GM12878 (cell line): ENCODE results near the gene SLC25A52. TPM values are rescaled to one million over a fixed set of nuclear protein-coding genes. Genes with fewer than 3 reads are reported as not detected.
A peak's percentile ranks its signal among the peaks of the same experiment; 100 is the strongest.

ENCODE experiments used
- ATF7 ChIP-seq: fragments of 450-650 bp; IDR thresholded peaks from 2 replicates; pipeline ENCODE4 v1.6.1; 2016; ENCODE audit warnings: low read depth, mild to moderate bottlenecking
- BRCA1 ChIP-seq: IDR thresholded peaks from 2 replicates; pipeline ENCODE4 v1.6.1; 2011; ENCODE audit warnings: low read depth, low read length, improper control_type of control experiment
- CBFB ChIP-seq: IDR thresholded peaks from 2 replicates; pipeline ENCODE4 v1.6.1; 2016; ENCODE audit warnings: antibody characterized with exemption, low read depth
- CREB1 ChIP-seq: IDR thresholded peaks from 2 replicates; pipeline ENCODE4 v1.6.1; 2012; ENCODE audit warnings: low read depth, mild to moderate bottlenecking, inconsistent platforms
- EED ChIP-seq: sonication (generic); IDR thresholded peaks from 2 replicates; pipeline ENCODE4 v1.6.1; 2016; ENCODE audit warnings: antibody characterized with exemption, low read depth
- FOXM1 ChIP-seq: IDR thresholded peaks from 2 replicates; pipeline ENCODE4 v1.6.1; 2012; ENCODE audit warnings: low read depth, mild to moderate bottlenecking, inconsistent platforms, low read length, moderate library complexity
- GABPA ChIP-seq: IDR thresholded peaks from 2 replicates; pipeline ENCODE4 v1.6.1; 2014; ENCODE audit warnings: antibody characterized with exemption, low read depth, mild to moderate bottlenecking, inconsistent platforms
- KAT2A ChIP-seq: conservative IDR thresholded peaks from 2 replicates; pipeline ENCODE4 v1.6.1; 2011; ENCODE audit warnings: low read depth, low read length; ENCODE audit not compliant: control insufficient read depth
- MEF2A ChIP-seq: IDR thresholded peaks from 2 replicates; pipeline ENCODE4 v1.6.1; 2011; ENCODE audit warnings: low read depth, mild to moderate bottlenecking, low read length, moderate library complexity; ENCODE audit not compliant: insufficient read depth
- MXI1 ChIP-seq: fragments of 150-350 bp; IDR thresholded peaks from 2 replicates; pipeline ENCODE4 v1.6.1; 2011; ENCODE audit warnings: low read depth, mild to moderate bottlenecking, inconsistent platforms, low read length, improper control_type of control experiment
- MYB ChIP-seq: fragments of 150-350 bp; IDR thresholded peaks from 2 replicates; pipeline ENCODE4 v1.6.1; 2014; ENCODE audit warnings: mild to moderate bottlenecking, low read depth, low read length, borderline replicate concordance
- NFIC ChIP-seq: IDR thresholded peaks from 2 replicates; pipeline ENCODE4 v1.6.1; 2012; ENCODE audit warnings: low read depth, mild to moderate bottlenecking, inconsistent platforms, low read length, moderate library complexity
- NFXL1 ChIP-seq: fragments of 450-650 bp; IDR thresholded peaks from 2 replicates; pipeline ENCODE4 v1.6.1; 2017; ENCODE audit warnings: antibody characterized with exemption, mild to moderate bottlenecking, borderline replicate concordance
- NKRF ChIP-seq: fragments of 450-650 bp; conservative IDR thresholded peaks from 2 replicates; pipeline ENCODE4 v1.6.1; 2017; ENCODE audit warnings: mild to moderate bottlenecking, moderate library complexity
- NR2F1 ChIP-seq: fragments of 450-650 bp; conservative IDR thresholded peaks from 2 replicates; pipeline ENCODE4 v1.6.1; 2017; ENCODE audit warnings: mild to moderate bottlenecking
- PAX5 ChIP-seq: IDR thresholded peaks from 2 replicates; pipeline ENCODE4 v1.6.1; 2011; ENCODE audit warnings: low read depth, low read length, borderline replicate concordance
- PML ChIP-seq: IDR thresholded peaks from 2 replicates; pipeline ENCODE4 v1.6.1; 2012; ENCODE audit warnings: low read length, inconsistent platforms
- PRDM15 ChIP-seq: fragments of 450-650 bp; formaldehyde crosslinking; IDR thresholded peaks from 2 replicates; pipeline ENCODE4 v1.4.0; 2020; ENCODE audit warnings: mild to moderate bottlenecking, moderate library complexity
- RAD21 ChIP-seq: IDR thresholded peaks from 2 replicates; pipeline ENCODE4 v1.6.1; 2011; ENCODE audit warnings: mild to moderate bottlenecking, low read depth, low read length, moderate library complexity; ENCODE audit not compliant: insufficient read depth
- SMC3 ChIP-seq: IDR thresholded peaks from 2 replicates; pipeline ENCODE4 v1.6.1; 2011; ENCODE audit warnings: low read length, improper control_type of control experiment, borderline replicate concordance
- SRF ChIP-seq, 2 experiments: IDR thresholded peaks; 2 replicates each; pipeline ENCODE4 v1.6.1; 2011; ENCODE audit warnings: low read depth in 2 of 2, low read length in 2 of 2, mild to moderate bottlenecking in 1 of 2, moderate library complexity in 1 of 2
- TAF1 ChIP-seq: IDR thresholded peaks from 2 replicates; pipeline ENCODE4 v1.6.1; 2011; ENCODE audit warnings: mild to moderate bottlenecking, low read depth, low read length, borderline replicate concordance
- TCF12 ChIP-seq: IDR thresholded peaks from 2 replicates; pipeline ENCODE4 v1.6.1; 2011; ENCODE audit warnings: low read depth, mild to moderate bottlenecking, low read length
- ZBTB33 ChIP-seq: fragments of 450-650 bp; IDR thresholded peaks from 2 replicates; pipeline ENCODE4 v1.6.1; 2017; ENCODE audit warnings: mild to moderate bottlenecking
- polyA plus RNA-seq, 11 experiments: library from polyadenylated mRNA; depleted of rRNA in 4 of 11; unstranded in 6 of 11; stranded (reverse) in 5 of 11; fragments of >200 nt; fragmentation: Nextera tagmentation in 4 of 11; fragmentation: Illumina TruSeq in 1 of 11; extraction: Ambion mirVana in 4 of 11; extraction: Trizol in 1 of 11; gene quantifications; 1 replicate in 1 of 11; 2 replicates in 10 of 11; pipeline versions ENCODE4 v1.2.1 to v1.2.3, GENCODE V29; 2011 to 2016; ENCODE audit warnings: inconsistent platforms in 2 of 11, missing spikeins in 2 of 11, low read depth in 1 of 11
- total RNA-seq, 4 experiments: library from RNA; depleted of rRNA in 3 of 4; stranded (reverse); fragments of >200 nt in 3 of 4; fragmentation: Illumina TruSeq in 1 of 4; extraction: Trizol in 1 of 4; gene quantifications; 2 replicates each; pipeline versions ENCODE4 v1.2.1 to v1.2.3, GENCODE V29; 2013 to 2021

Gene SLC25A52
- total and polyA plus RNA-seq, 10 of the 15 experiments (the other 5 are each of a cell fraction or from before 2014, with no cell fraction given), result not detected

- peak; percentile 86 for TF ChIP-seq PAX5
- no peak for TF ChIP-seq PRDM15 (CRISPR knock-in tag)
- peak; percentile 76 for TF ChIP-seq EED
- TF ChIP-seq NKRF, result no peak; the same call in 1 of the 2 replicates
- TF ChIP-seq MEF2A, result peak; percentile 46; the same call in 1 of the 2 replicates
- TF ChIP-seq MYB, result no peak
- TF ChIP-seq NFIC, result peak; percentile 78
- TF ChIP-seq FOXM1, result 0 out of 2 replicates have a peak, but pooled peaks have one; percentile 50
- no peak for TF ChIP-seq PML
- peak; percentile 12; the same call in 1 of the 2 replicates for TF ChIP-seq CREB1
- TF ChIP-seq CBFB, result 0 out of 2 replicates have a peak, but pooled peaks have one; percentile 52
- TF ChIP-seq MXI1, result no peak
- no peak for TF ChIP-seq NFXL1
- peak; percentile 72 for TF ChIP-seq NR2F1
- TF ChIP-seq ATF7, result peak; percentile 61
- no peak for TF ChIP-seq SRF (IDR thresholded peaks at IDR 0.05; ENCODE audit: low read depth in 2 of 2, low read length in 2 of 2)
- no peak for TF ChIP-seq SMC3
- no peak for TF ChIP-seq KAT2A
- no peak for TF ChIP-seq GABPA
- 0 out of 2 replicates have a peak, but pooled peaks have one; percentile 15 for TF ChIP-seq TCF12
- TF ChIP-seq BRCA1, result no peak
- no peak for TF ChIP-seq ZBTB33
- no peak for TF ChIP-seq TAF1
- no peak for TF ChIP-seq RAD21
Measured at GRCh38 chr18:31791817-31792579, 31.3 kb upstream of the SLC25A52 start (continued).
